GM18517 (cell line): Measurements from ENCODE around the gene DRAM1.

Experiments used
- ATAC-seq: cut with Tn5 transposase; IDR thresholded peaks from one replicate; pipeline ENCODE4 v1.9.1; 2021; ENCODE audit warnings: mild to moderate bottlenecking, moderate library complexity; ENCODE audit not compliant: unreplicated experiment

DRAM1 gene

GRCh38 chr12:101876861-101877805 lies at the start of gene DRAM1:
Gene DRAM1, plus strand, starts transcription at chr12:101877580. Its CDS starts 210 bp downstream, at chr12:101877790.
- peak; percentile 80 for ATAC-seq

GRCh38 chr12:101828463-101829196 lies 48.8 kb upstream of the DRAM1 start:
- no peak for ATAC-seq

- no peak for ATAC-seq
Observed at GRCh38 chr12:101829639-101830366, 47.6 kb upstream of the DRAM1 start.

- ATAC-seq: peak; percentile 87
Observed at GRCh38 chr12:101830367-101831325, 46.7 kb upstream of the DRAM1 start, which contains the start of gene GNPTAB. Gene GNPTAB, minus strand, starts transcription at chr12:101830959. Its CDS starts 284 bp downstream, at chr12:101830675.

- no peak for ATAC-seq
Observed at GRCh38 chr12:101832030-101832429, 45.4 kb upstream of the DRAM1 start.

- peak; percentile 47 for ATAC-seq
Observed at GRCh38 chr12:101838628-101839323, 38.6 kb upstream of the DRAM1 start.

GRCh38 chr12:101839324-101840283 lies 37.8 kb upstream of the DRAM1 start:
- peak; percentile 56 for ATAC-seq

GRCh38 chr12:101841069-101841468 lies 36.3 kb upstream of the DRAM1 start:
- ATAC-seq: no peak

- ATAC-seq: no peak
Observed at GRCh38 chr12:101845137-101845711, 32.2 kb upstream of the DRAM1 start.

- ATAC-seq: no peak
Observed at GRCh38 chr12:101847325-101847724, 30.1 kb upstream of the DRAM1 start.

GRCh38 chr12:101850199-101850598 lies 27.2 kb upstream of the DRAM1 start:
- no peak for ATAC-seq

- no peak for ATAC-seq
Observed at GRCh38 chr12:101852998-101853397, 24.4 kb upstream of the DRAM1 start.

- ATAC-seq: peak; percentile 55
Observed at GRCh38 chr12:101854747-101855146, 22.6 kb upstream of the DRAM1 start.

- no peak for ATAC-seq
Observed at GRCh38 chr12:101855364-101855884, 22.0 kb upstream of the DRAM1 start.

GRCh38 chr12:101855976-101856375 lies 21.4 kb upstream of the DRAM1 start:
- ATAC-seq: no peak

GRCh38 chr12:101856614-101857013 lies 20.8 kb upstream of the DRAM1 start:
- ATAC-seq: peak; percentile 20

- ATAC-seq: peak; percentile 54
Observed at GRCh38 chr12:101857043-101857558, 20.3 kb upstream of the DRAM1 start.
